Measurements from ENCODE around the gene MARCHF7. TPM values are rescaled to one million over a fixed set of nuclear protein-coding genes. Genes with fewer than 3 reads are reported as not detected.

Gene MARCHF7
- total and polyA plus RNA-seq, 2 of the 13 experiments (the other 11 are each of a cell fraction or from before 2014, with no cell fraction given) = 32.8 to 88.5 TPM

- ChIA-PET CTCF (ENCODE audit: low intra/inter-chr PET ratio, low total read pairs) (no interaction called here), POLR2A (no interaction called here)
- Histone ChIP-seq H3K27me3 (ENCODE audit: control insufficient read depth in 1 of 2, insufficient read depth in 2 of 2, low read length in 2 of 2) (no peaks in the 10 kb centered on the region), H3K9ac (ENCODE audit: insufficient read depth, low read depth, low read length) (no peak overlapping the region), H3K36me3 (replicated peaks in 1 of 2; ENCODE audit: control insufficient read depth in 1 of 2, insufficient read depth in 2 of 2, low read length in 2 of 2) (no peaks in the 10 kb centered on the region), H3K4me2 (ENCODE audit: low read depth, low read length) (no peak overlapping the region), H3K79me2 (ENCODE audit: insufficient read depth, low read length) (no peaks in the 10 kb centered on the region), H3K4me3 (replicated peaks in 1 of 3; ENCODE audit: insufficient read depth in 1 of 3, low read depth in 2 of 3, low read length in 3 of 3) (no peak overlapping the region), H3K9me3 (ENCODE audit: low read length) (no peaks in the 10 kb centered on the region), H4K20me1 (ENCODE audit: insufficient read depth, low read length) (no peaks in the 10 kb centered on the region), H3K4me1 (ENCODE audit: insufficient read depth, low read length) (no peaks in the 10 kb centered on the region), H2AFZ (ENCODE audit: low read length) (no peak overlapping the region), H3K27ac (ENCODE audit: extremely low read length, insufficient read depth, low read length) (no peak overlapping the region)
- BruUV-seq (replicated peaks) = no TSS peak
- WGBS (ENCODE audit: low lambda C conversion rate) = 55% methylated on average over 1 of the region's 1 CpG
- TF ChIP-seq STAG1 (CRISPR knock-in tag; IDR thresholded peaks at IDR 0.05) = peak; percentile 51
- TF ChIP-seq ZBTB20 (CRISPR knock-in tag; IDR thresholded peaks at IDR 0.05; ENCODE audit: borderline replicate concordance, low read depth) = no peak
- TF ChIP-seq SMC3 (IDR thresholded peaks at IDR 0.05; ENCODE audit: low read length) = peak; percentile 44; the same call in 1 of the 2 replicates
- TF ChIP-seq ZNF138 (CRISPR knock-in tag; IDR thresholded peaks at IDR 0.05; ENCODE audit: low read depth) = no peak
- no peak for TF ChIP-seq ZNF335 (CRISPR knock-in tag; IDR thresholded peaks at IDR 0.05)
- TF ChIP-seq DNMT1 (CRISPR knock-in tag; IDR thresholded peaks at IDR 0.05) = no peak
- TF ChIP-seq FIP1L1 (IDR thresholded peaks at IDR 0.05; ENCODE audit: borderline replicate concordance, insufficient read depth, low read depth, low read length) = no peak
- TF ChIP-seq CC2D1A (CRISPR knock-in tag; IDR thresholded peaks at IDR 0.05) = no peak
- no peak for TF ChIP-seq NFYB (CRISPR knock-in tag; IDR thresholded peaks at IDR 0.05)
- no peak for TF ChIP-seq ZBTB4 (CRISPR knock-in tag; IDR thresholded peaks at IDR 0.05; ENCODE audit: borderline replicate concordance)
- TF ChIP-seq ZNF234 (CRISPR knock-in tag; conservative IDR thresholded peaks at IDR 0.05) = no peak
- peak; percentile 30 for TF ChIP-seq CTCF (CRISPR knock-in tag; IDR thresholded peaks at IDR 0.05)
- no peak for TF ChIP-seq NR2F2 (IDR thresholded peaks at IDR 0.05; ENCODE audit: borderline replicate concordance, low read depth)
- no peak for TF ChIP-seq FOXP1 (IDR thresholded peaks at IDR 0.05)
- TF ChIP-seq FOXP1 (CRISPR knock-in tag; IDR thresholded peaks at IDR 0.05) = no peak
- FAIRE-seq (peak; percentile 76), ATAC-seq (no peak), DNase-seq (ENCODE audit: low spot score) (peak; percentile 10)
- in situ Hi-C loops (cut with HindIII; ENCODE audit: extremely low pct_ligation_motif_present, low pct_unique_long_range_greater_than_20kb) (no loop called here), intact Hi-C loops (cut with micrococcal nuclease; ENCODE audit: unreplicated experiment) (loop anchor here (1.0 kb wide), 1 partner anchor 120 kb away; no protein-coding TSS in a partner anchor)
These were observed 34.7 kb upstream of the MARCHF7 start for GRCh38 chr2:159677654-159678053.
